H9 (cell line): ENCODE data around the gene DBH. TPM values are rescaled to one million over a fixed set of nuclear protein-coding genes. Genes with fewer than 3 reads are reported as not detected.

Experiments used
- DNase-seq: peaks from one replicate; pipeline ENCODE4 v3.0.0-alpha.2; 2017
- H2AFZ ChIP-seq: one replicate; pipeline ENCODE4 v1.6.1; 2013; ENCODE audit warnings: mild to moderate bottlenecking, low read length, control low read depth, moderate library complexity
- H2AK5ac ChIP-seq: 2 replicates; pipeline ENCODE4 v1.6.1; 2013; ENCODE audit warnings: low read length, control low read depth, mixed read lengths; ENCODE audit not compliant: insufficient read length
- H2BK120ac ChIP-seq: one replicate; pipeline ENCODE4 v1.6.1; 2013; ENCODE audit warnings: low read depth, mild to moderate bottlenecking, low read length, control low read depth, inconsistent platforms; ENCODE audit not compliant: poor library complexity, severe bottlenecking
- H2BK12ac ChIP-seq: 2 replicates; pipeline ENCODE4 v1.6.1; 2013; ENCODE audit warnings: low read length, control low read depth, mixed read lengths, low read depth; ENCODE audit not compliant: insufficient read length
- H2BK15ac ChIP-seq: 2 replicates; pipeline ENCODE4 v1.6.1; 2013; ENCODE audit warnings: low read depth, low read length, control low read depth
- H2BK20ac ChIP-seq: one replicate; pipeline ENCODE4 v1.6.1; 2013; ENCODE audit warnings: low read depth, mild to moderate bottlenecking, low read length, control low read depth, inconsistent platforms; ENCODE audit not compliant: poor library complexity, severe bottlenecking
- H2BK5ac ChIP-seq: 2 replicates; pipeline ENCODE4 v1.6.1; 2013; ENCODE audit warnings: low read length, control low read depth, mixed read lengths; ENCODE audit not compliant: insufficient read length
- H3K14ac ChIP-seq: 2 replicates; pipeline ENCODE4 v1.6.1; 2013; ENCODE audit warnings: low read length, control low read depth; ENCODE audit not compliant: insufficient read depth
- H3K18ac ChIP-seq: 2 replicates; pipeline ENCODE4 v1.6.1; 2013; ENCODE audit warnings: low read depth, mild to moderate bottlenecking, mixed read lengths, low read length, control low read depth; ENCODE audit not compliant: insufficient read length
- H3K23ac ChIP-seq: 2 replicates; pipeline ENCODE4 v1.6.1; 2013; ENCODE audit warnings: low read length, control low read depth, mixed read lengths, low read depth; ENCODE audit not compliant: insufficient read length
- H3K23me2 ChIP-seq: 2 replicates; pipeline ENCODE4 v1.6.1; 2013; ENCODE audit warnings: low read depth, mild to moderate bottlenecking, mixed read lengths, low read length, control low read depth; ENCODE audit not compliant: insufficient read length, poor library complexity, severe bottlenecking
- H3K27ac ChIP-seq: 2 replicates; pipeline ENCODE4 v1.5.1; 2013; ENCODE audit warnings: low read length, control low read depth, mixed read lengths, low read depth; ENCODE audit not compliant: insufficient read length
- H3K27me3 ChIP-seq: 2 replicates; pipeline ENCODE4 v1.6.1; 2013; ENCODE audit warnings: low read length, control low read depth, inconsistent platforms; ENCODE audit not compliant: insufficient read depth
- H3K4ac ChIP-seq: 2 replicates; pipeline ENCODE4 v1.6.1; 2013; ENCODE audit warnings: low read depth, mild to moderate bottlenecking, control low read depth, inconsistent platforms, low read length, moderate library complexity
- H3K4me1 ChIP-seq: 2 replicates; pipeline ENCODE4 v1.6.1; 2013; ENCODE audit warnings: low read length, control low read depth, inconsistent platforms; ENCODE audit not compliant: insufficient read depth
- H3K4me2 ChIP-seq: 2 replicates; pipeline ENCODE4 v1.6.1; 2013; ENCODE audit warnings: low read length, control low read depth, mixed read lengths; ENCODE audit not compliant: insufficient read length, insufficient read depth
- H3K56ac ChIP-seq: 2 replicates; pipeline ENCODE4 v1.6.1; 2013; ENCODE audit warnings: low read depth, mild to moderate bottlenecking, mixed read lengths, low read length, control low read depth; ENCODE audit not compliant: insufficient read length
- H3K79me1 ChIP-seq: 2 replicates; pipeline ENCODE4 v1.6.1; 2013; ENCODE audit warnings: low read depth, mild to moderate bottlenecking, moderate library complexity, low read length, control low read depth, inconsistent platforms; ENCODE audit not compliant: insufficient read depth, poor library complexity, severe bottlenecking
- H3K79me2 ChIP-seq: 2 replicates; pipeline ENCODE4 v1.6.1; 2013; ENCODE audit warnings: low read length, control low read depth, inconsistent platforms; ENCODE audit not compliant: insufficient read depth
- H3K9ac ChIP-seq: 2 replicates; pipeline ENCODE4 v1.6.1; 2013; ENCODE audit warnings: low read length, control low read depth, mixed read lengths; ENCODE audit not compliant: insufficient read length; ENCODE audit errors: extremely low read depth
- H3K9me3 ChIP-seq: one replicate; pipeline ENCODE4 v1.6.1; 2013; ENCODE audit warnings: low read depth, low read length, inconsistent platforms; ENCODE audit not compliant: control insufficient read depth
- H3T11ph ChIP-seq: one replicate; pipeline ENCODE4 v1.6.1; 2013; ENCODE audit warnings: mild to moderate bottlenecking, low read length, control low read depth, inconsistent platforms
- H4K20me1 ChIP-seq: one replicate; pipeline ENCODE4 v1.6.1; 2013; ENCODE audit not compliant: control insufficient read depth, insufficient read length, insufficient read depth
- H4K5ac ChIP-seq: 2 replicates; pipeline ENCODE4 v1.6.1; 2013; ENCODE audit warnings: low read depth, mild to moderate bottlenecking, mixed read lengths, low read length, control low read depth; ENCODE audit not compliant: insufficient read length
- H4K8ac ChIP-seq: replicated peaks from 2 replicates; pipeline ENCODE4 v1.6.1; 2013; ENCODE audit warnings: low read length, control low read depth, mixed read lengths, low read depth; ENCODE audit not compliant: insufficient read length
- H4K91ac ChIP-seq: 2 replicates; pipeline ENCODE4 v1.6.1; 2013; ENCODE audit warnings: low read depth, mild to moderate bottlenecking, moderate library complexity, mixed read lengths, low read length, control low read depth; ENCODE audit not compliant: insufficient read length
- H3K27ac Mint-ChIP-seq, 3 experiments: 2 replicates in 2 of 3; 3 replicates in 1 of 3; pipeline ENCODE4 v1.8.0; 2020 to 2021; ENCODE audit warnings: mixed read lengths in 3 of 3, mild to moderate bottlenecking in 1 of 3, moderate library complexity in 1 of 3
- H3K27me3 Mint-ChIP-seq: 2 replicates; pipeline ENCODE4 v1.8.0; 2021; ENCODE audit warnings: low read depth, mild to moderate bottlenecking, moderate library complexity, mixed read lengths
- H3K36me3 Mint-ChIP-seq, 3 experiments: 2 replicates in 2 of 3; 3 replicates in 1 of 3; pipeline ENCODE4 v1.8.0; 2020 to 2021; ENCODE audit warnings: low read depth in 3 of 3, mixed read lengths in 3 of 3; ENCODE audit not compliant: insufficient read depth in 1 of 3
- H3K4me1 Mint-ChIP-seq, 2 experiments: 2 replicates each; pipeline ENCODE4 v1.8.0; 2020; ENCODE audit warnings: mixed read lengths in 2 of 2
- H3K4me3 Mint-ChIP-seq, 2 experiments: 2 replicates in 1 of 2; 3 replicates in 1 of 2; pipeline ENCODE4 v1.8.0; 2020 to 2021; ENCODE audit warnings: mild to moderate bottlenecking in 2 of 2, mixed read lengths in 2 of 2, moderate library complexity in 1 of 2
- H3K9me3 Mint-ChIP-seq, 2 experiments: 2 replicates in 1 of 2; 3 replicates in 1 of 2; pipeline ENCODE4 v1.8.0; 2020; ENCODE audit warnings: mild to moderate bottlenecking in 2 of 2, mixed read lengths in 2 of 2, moderate library complexity in 1 of 2
- CTCF ChIP-seq: fragments of 200-600 bp; sonication (generic); conservative IDR thresholded peaks from 3 replicates; pipeline ENCODE4 v1.8.0; 2021; ENCODE audit warnings: antibody characterized with exemption, mild to moderate bottlenecking
- WGBS: extraction: QIAGEN DNeasy Blood & Tissue Kit; methylation state at CpG from one replicate; pipeline ENCODE4 v1.1.7; 2013; ENCODE audit warnings: missing lambda C conversion rate, low lambda C conversion rate, mixed read lengths; ENCODE audit not compliant: insufficient read length; ENCODE audit errors: extremely low coverage; 5-methylcytosine and 5-hydroxymethylcytosine counted together
- total RNA-seq: library from RNA; stranded (reverse); gene quantifications from 2 replicates; pipeline ENCODE4 v1.2.1, GENCODE V29; 2021

DBH gene
- total RNA-seq, 1 experiment from 2014 or later, result not detected

- H3K4me1 ChIP-seq, result no peaks in the 10 kb centered on the region
- H4K91ac ChIP-seq, result no peak overlapping the region
- H3K23ac ChIP-seq, result no peak overlapping the region
- no peak overlapping the region for H3T11ph ChIP-seq
- H3K14ac ChIP-seq, result peak overlapping the region; percentile 18; the same call in 1 of the 2 replicates
- no peak overlapping the region for H3K4me2 ChIP-seq
- H3K79me1 ChIP-seq, result no peaks in the 10 kb centered on the region
- H3K23me2 ChIP-seq, result peaks cover 2% of the 10 kb centered on the region
- Mint-ChIP-seq H3K27ac (peak overlapping the region in 1 of 3 experiments; percentile 24; a peak in 1 of 7 replicates), H3K9me3 (no peaks in the 10 kb centered on the region), H3K4me3 (no peak overlapping the region), H3K27me3 (no peaks in the 10 kb centered on the region), H3K4me1 (peaks cover 5 to 10% of the 10 kb centered on the region in 2 experiments; a peak in 2 of 4 replicates), H3K36me3 (no peaks in the 10 kb centered on the region)
- no peak overlapping the region for H3K56ac ChIP-seq
- no peak overlapping the region for H3K27ac ChIP-seq
- WGBS, result no CpG with 5 or more reads among the region's 24 CpGs
- no peak overlapping the region for H3K18ac ChIP-seq
- no peak overlapping the region for H4K5ac ChIP-seq
- no peak overlapping the region for H2BK12ac ChIP-seq
- no peak overlapping the region for H4K8ac ChIP-seq
- no peak overlapping the region for H2BK120ac ChIP-seq
- no peak overlapping the region for H2BK20ac ChIP-seq
- H3K4ac ChIP-seq, result no peak overlapping the region
- TF ChIP-seq CTCF, result no peak
- no peak overlapping the region for H2AK5ac ChIP-seq
- H2BK5ac ChIP-seq, result no peak overlapping the region
- no peaks in the 10 kb centered on the region for H3K9me3 ChIP-seq
- H2AFZ ChIP-seq, result no peak overlapping the region
- peaks cover 2% of the 10 kb centered on the region for H4K20me1 ChIP-seq
- no peaks in the 10 kb centered on the region for H3K79me2 ChIP-seq
- DNase-seq, result no peak
- no peaks in the 10 kb centered on the region for H3K27me3 ChIP-seq
- H2BK15ac ChIP-seq, result no peak overlapping the region
- no peak overlapping the region for H3K9ac ChIP-seq
These were observed 50.7 kb downstream of the DBH start for GRCh38 chr9:133686642-133687575.
